ENCODE measurements around the gene PSMA3. TPM values are rescaled to one million over a fixed set of nuclear protein-coding genes. Genes with fewer than 3 reads are reported as not detected.

PSMA3 gene
- total RNA-seq: 100 to 1,000 TPM; 279 to 291 TPM
- 172 TPM for polyA plus RNA-seq (2013, experiment 1 of 2)
- polyA plus RNA-seq (2013, experiment 2 of 2): 166 TPM
- long read RNA-seq, experiment 1, transcript PSMA3-201 (11 exons, 970 nt): major isoform, 67 of 98 reads
- long read RNA-seq, experiment 1, partial matches to known transcripts: 17 of 98 reads
- long read RNA-seq, experiment 1, other reads (novel, unspliced or antisense): 14 of 98 reads
- long read RNA-seq, experiment 2, transcript PSMA3-201 (11 exons, 970 nt): major isoform, 146 of 165 reads
- long read RNA-seq, experiment 2, partial matches to known transcripts: 3 of 165 reads
- long read RNA-seq, experiment 2, other reads (novel, unspliced or antisense): 16 of 165 reads
- long read RNA-seq, experiment 3, transcript PSMA3-201 (11 exons, 970 nt): major isoform, 198 of 219 reads
- long read RNA-seq, experiment 3, partial matches to known transcripts: 3 of 219 reads
- long read RNA-seq, experiment 3, other reads (novel, unspliced or antisense): 17 of 219 reads
- long read RNA-seq, experiment 4, transcript PSMA3-201 (11 exons, 970 nt): major isoform, 802 of 848 reads
- long read RNA-seq, experiment 4, partial matches to known transcripts: 8 of 848 reads
- long read RNA-seq, experiment 4, other reads (novel, unspliced or antisense): 36 of 848 reads

DNA sequence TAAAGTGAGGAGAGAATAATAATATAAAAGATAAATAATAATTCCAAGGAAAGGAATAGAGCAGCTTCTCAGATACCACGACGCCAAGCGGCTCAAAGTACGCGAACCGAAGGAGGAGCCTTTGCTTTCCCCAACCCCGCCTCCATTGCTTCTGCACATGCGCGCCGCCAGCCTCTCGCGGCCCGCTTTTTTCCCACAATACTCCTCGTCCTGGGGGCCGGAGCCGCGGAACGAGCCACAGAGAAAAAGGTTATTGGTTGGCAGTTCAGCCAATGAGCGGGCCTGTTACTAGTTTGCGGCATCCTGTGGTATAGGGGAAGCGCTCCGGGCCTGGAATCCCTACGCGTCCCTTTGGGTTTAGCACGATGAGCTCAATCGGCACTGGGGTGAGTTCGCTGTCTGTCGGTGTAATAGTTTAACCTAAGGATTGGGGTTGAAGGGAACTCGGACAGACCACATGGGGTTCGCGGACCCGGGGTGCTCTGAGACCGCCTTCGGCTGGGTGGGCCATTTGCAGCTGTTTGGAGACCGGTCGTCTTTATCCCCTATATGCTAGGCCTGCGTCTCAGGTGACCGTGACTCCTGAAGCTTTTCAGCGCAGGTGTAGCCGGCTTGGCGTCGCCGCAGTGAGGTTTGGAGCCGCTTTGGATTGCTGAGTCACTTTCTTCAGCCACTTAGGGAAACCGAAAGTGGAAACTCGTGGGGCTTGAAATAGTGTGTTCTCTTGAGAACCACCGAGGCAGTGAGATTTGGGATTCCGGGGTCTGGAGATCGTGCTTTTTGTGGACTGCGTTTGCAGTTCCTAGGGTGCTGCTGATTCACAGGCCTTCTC lies at the start of gene PSMA3:
TSS of gene PSMA3 (plus strand) at position 288 of the 832 bp plus-strand sequence. CDS start at position 366, 78 bp downstream.
- H3K4me1 ChIP-seq (ENCODE audit: control insufficient read depth, insufficient read depth, low read length): no peaks in the 10 kb centered on the region
- H3K27ac Mint-ChIP-seq: peak within 1 kb of the TSS; percentile 100
- peak within 1 kb of the TSS; percentile 90 for H3K27ac ChIP-seq (ENCODE audit: low read depth, low read length)
- no peaks in the 10 kb centered on the region for H3K27me3 ChIP-seq (ENCODE audit: control insufficient read depth, insufficient read depth, low read length, poor library complexity, severe bottlenecking)
- peak; percentile 99 for DNase-seq
- peak within 1 kb of the TSS; percentile 99 for H3K4me3 ChIP-seq (ENCODE audit: low read length)
- H3K27me3 Mint-ChIP-seq (ENCODE audit: insufficient read depth): no peaks in the 10 kb centered on the region
- peaks cover 9% of the 10 kb centered on the region for H3K36me3 Mint-ChIP-seq (ENCODE audit: low read depth)
- peaks cover 20% of the 10 kb centered on the region for H3K4me1 Mint-ChIP-seq
- H3K36me3 ChIP-seq (ENCODE audit: control insufficient read depth, insufficient read depth, low read length): peaks cover 19% of the 10 kb centered on the region
- no peaks in the 10 kb centered on the region for H3K9me3 Mint-ChIP-seq
- peak within 1 kb of the TSS; percentile 99 for H3K9ac ChIP-seq (ENCODE audit: extremely low read depth, low read length, poor library complexity, severe bottlenecking)
- no peaks in the 10 kb centered on the region for H3K9me3 ChIP-seq (ENCODE audit: control insufficient read depth, low read length)
- WGBS, 2 experiments (ENCODE audit: insufficient coverage in 1 of 2, insufficient read length in 1 of 2): 0% methylated on average over 22 to 50 of the region's 50 CpGs
- peak within 1 kb of the TSS; percentile 95 for H3K4me3 Mint-ChIP-seq
- TF ChIP-seq, protein P1, sequence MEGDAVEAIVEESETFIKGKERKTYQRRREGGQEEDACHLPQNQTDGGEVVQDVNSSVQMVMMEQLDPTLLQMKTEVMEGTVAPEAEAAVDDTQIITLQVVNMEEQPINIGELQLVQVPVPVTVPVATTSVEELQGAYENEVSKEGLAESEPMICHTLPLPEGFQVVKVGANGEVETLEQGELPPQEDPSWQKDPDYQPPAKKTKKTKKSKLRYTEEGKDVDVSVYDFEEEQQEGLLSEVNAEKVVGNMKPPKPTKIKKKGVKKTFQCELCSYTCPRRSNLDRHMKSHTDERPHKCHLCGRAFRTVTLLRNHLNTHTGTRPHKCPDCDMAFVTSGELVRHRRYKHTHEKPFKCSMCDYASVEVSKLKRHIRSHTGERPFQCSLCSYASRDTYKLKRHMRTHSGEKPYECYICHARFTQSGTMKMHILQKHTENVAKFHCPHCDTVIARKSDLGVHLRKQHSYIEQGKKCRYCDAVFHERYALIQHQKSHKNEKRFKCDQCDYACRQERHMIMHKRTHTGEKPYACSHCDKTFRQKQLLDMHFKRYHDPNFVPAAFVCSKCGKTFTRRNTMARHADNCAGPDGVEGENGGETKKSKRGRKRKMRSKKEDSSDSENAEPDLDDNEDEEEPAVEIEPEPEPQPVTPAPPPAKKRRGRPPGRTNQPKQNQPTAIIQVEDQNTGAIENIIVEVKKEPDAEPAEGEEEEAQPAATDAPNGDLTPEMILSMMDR (conservative IDR thresholded peaks at IDR 0.05): peak; percentile 21

DNA sequence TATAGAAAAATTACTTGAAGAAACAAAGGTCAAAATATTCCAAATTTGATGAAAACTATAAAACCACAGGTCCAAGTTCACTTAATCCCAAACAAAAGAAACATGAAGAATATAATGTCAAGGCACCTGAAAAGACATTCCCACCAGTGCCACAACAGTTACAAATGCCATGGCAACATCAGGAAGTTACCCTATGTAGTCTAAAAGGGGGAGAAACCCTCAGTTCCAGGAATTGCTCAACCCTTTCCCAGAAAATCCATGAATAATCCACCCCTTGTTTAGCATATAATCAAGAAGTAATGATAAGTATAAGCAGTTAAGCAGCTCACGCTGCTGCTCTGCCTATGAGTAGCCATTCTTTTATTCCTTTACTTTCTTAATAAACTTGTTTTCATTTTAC lies 48.4 kb upstream of the PSMA3 start:
- TF ChIP-seq, protein P1 (conservative IDR thresholded peaks at IDR 0.05): no peak
- H3K4me3 Mint-ChIP-seq: no peak overlapping the region
- no peak for DNase-seq
- Histone ChIP-seq H3K9me3 (ENCODE audit: control insufficient read depth, low read length) (no peaks in the 10 kb centered on the region), H3K36me3 (ENCODE audit: control insufficient read depth, insufficient read depth, low read length) (no peaks in the 10 kb centered on the region), H3K4me3 (ENCODE audit: low read length) (no peak overlapping the region), H3K9ac (ENCODE audit: extremely low read depth, low read length, poor library complexity, severe bottlenecking) (no peak overlapping the region), H3K4me1 (ENCODE audit: control insufficient read depth, insufficient read depth, low read length) (no peaks in the 10 kb centered on the region), H3K27ac (ENCODE audit: low read depth, low read length) (no peak overlapping the region), H3K27me3 (ENCODE audit: control insufficient read depth, insufficient read depth, low read length, poor library complexity, severe bottlenecking) (peaks cover 6% of the 10 kb centered on the region)
- H3K36me3 Mint-ChIP-seq (ENCODE audit: low read depth): no peaks in the 10 kb centered on the region
- no peaks in the 10 kb centered on the region for H3K9me3 Mint-ChIP-seq
- peaks cover 6% of the 10 kb centered on the region for H3K27me3 Mint-ChIP-seq (ENCODE audit: insufficient read depth)
- H3K27ac Mint-ChIP-seq: no peak overlapping the region
- WGBS, 2 experiments (ENCODE audit: insufficient coverage in 1 of 2, insufficient read length in 1 of 2): 75 to 100% methylated on average over 1 of the region's 1 CpG
- H3K4me1 Mint-ChIP-seq: peaks cover 11% of the 10 kb centered on the region

DNA sequence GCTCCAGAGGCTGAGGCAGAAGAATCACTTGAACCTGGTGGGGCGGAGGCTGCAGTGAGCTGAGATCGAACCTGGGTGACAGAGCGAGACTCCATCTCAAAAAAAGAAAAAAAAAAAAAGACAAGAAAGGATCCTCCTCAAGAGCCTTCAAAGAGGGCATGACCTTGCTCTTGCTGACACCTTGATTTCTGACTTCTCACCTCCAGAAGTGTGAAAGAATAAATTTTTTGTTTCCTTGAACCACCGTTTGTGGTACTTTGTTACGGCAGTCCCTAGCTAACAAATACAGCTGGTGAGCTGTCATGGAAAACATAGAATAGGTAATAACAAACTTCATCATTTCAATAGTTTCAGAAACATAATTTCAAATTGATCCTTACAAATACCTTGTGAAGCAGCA lies 46.6 kb upstream of the PSMA3 start:
- no peak for DNase-seq
- H3K4me1 ChIP-seq (ENCODE audit: control insufficient read depth, insufficient read depth, low read length): no peaks in the 10 kb centered on the region
- Mint-ChIP-seq H3K36me3 (ENCODE audit: low read depth) (no peaks in the 10 kb centered on the region), H3K4me1 (peaks cover 4% of the 10 kb centered on the region), H3K27me3 (ENCODE audit: insufficient read depth) (peaks cover 6% of the 10 kb centered on the region), H3K27ac (no peak overlapping the region), H3K4me3 (no peak overlapping the region), H3K9me3 (no peaks in the 10 kb centered on the region)
- no peak overlapping the region for H3K27ac ChIP-seq (ENCODE audit: low read depth, low read length)
- H3K27me3 ChIP-seq (ENCODE audit: control insufficient read depth, insufficient read depth, low read length, poor library complexity, severe bottlenecking): peaks cover 6% of the 10 kb centered on the region
- peaks cover 3% of the 10 kb centered on the region for H3K36me3 ChIP-seq (ENCODE audit: control insufficient read depth, insufficient read depth, low read length)
- no peak overlapping the region for H3K9ac ChIP-seq (ENCODE audit: extremely low read depth, low read length, poor library complexity, severe bottlenecking)
- WGBS, 2 experiments (ENCODE audit: insufficient coverage in 1 of 2, insufficient read length in 1 of 2): 92 to 93% methylated on average over 3 to 5 of the region's 5 CpGs
- no peak overlapping the region for H3K4me3 ChIP-seq (ENCODE audit: low read length)
- TF ChIP-seq, protein P1 (conservative IDR thresholded peaks at IDR 0.05): no peak
- no peaks in the 10 kb centered on the region for H3K9me3 ChIP-seq (ENCODE audit: control insufficient read depth, low read length)
